Measurements from ENCODE around the gene EIF3B. TPM values are rescaled to one million over a fixed set of nuclear protein-coding genes. Genes with fewer than 3 reads are reported as not detected.

The EIF3B gene
- total RNA-seq, 2 experiments from 2014 or later: 181 to 225 TPM

- TF ChIP-seq CTCF (conservative IDR thresholded peaks at IDR 0.05; ENCODE audit: low read length) (no peak), EZH2phosphoT487 (IDR thresholded peaks at IDR 0.05; ENCODE audit: borderline replicate concordance, low read depth, low read length) (no peak)
- ChIA-PET POLR2A (no interaction called here), CTCF (ENCODE audit: unreplicated experiment) (no interaction called here)
- H3K79me2 ChIP-seq (ENCODE audit: insufficient read depth, low read depth, low read length): peaks cover 18% of the 10 kb centered on the region
- intact Hi-C loops (cut with micrococcal nuclease; ENCODE audit: unreplicated experiment): no loop called here
- H4K20me1 ChIP-seq (ENCODE audit: insufficient read depth, low read length): 0 out of 2 replicates have a peak, but pooled peaks cover 5% of the 10 kb centered on the region
- H3K9me3 ChIP-seq (ENCODE audit: low read length): no peaks in the 10 kb centered on the region
- H3K36me3 ChIP-seq (ENCODE audit: insufficient read depth, low read length): peaks cover 94% of the 10 kb centered on the region
- H3K9me2 ChIP-seq (ENCODE audit: insufficient read depth, low read length): no peaks in the 10 kb centered on the region
- no peak overlapping the region for H2AFZ ChIP-seq (ENCODE audit: low read length)
- H3K27ac ChIP-seq (ENCODE audit: low read depth, low read length, poor library complexity, severe bottlenecking): no peak overlapping the region
- no TSS peak for BruUV-seq (replicated peaks)
- H3K4me1 ChIP-seq (ENCODE audit: insufficient read depth, low read length, poor library complexity, severe bottlenecking): no peaks in the 10 kb centered on the region
- H3K4me3 ChIP-seq (ENCODE audit: low read depth, low read length, poor library complexity, severe bottlenecking): no peak overlapping the region
- no peak overlapping the region for H3K4me2 ChIP-seq (ENCODE audit: low read length)
- DNase-seq (ENCODE audit: low spot score): no peak
Measured at GRCh38 chr7:2373646-2374045, 19.0 kb downstream of the EIF3B start.

GRCh38 chr7:2374401-2374800 is 19.8 kb downstream of the EIF3B start:
- H3K79me2 ChIP-seq (ENCODE audit: insufficient read depth, low read depth, low read length): peaks cover 18% of the 10 kb centered on the region
- no peaks in the 10 kb centered on the region for H3K4me1 ChIP-seq (ENCODE audit: insufficient read depth, low read length, poor library complexity, severe bottlenecking)
- intact Hi-C loops (cut with micrococcal nuclease; ENCODE audit: unreplicated experiment): no loop called here
- no TSS peak for BruUV-seq (replicated peaks)
- H2AFZ ChIP-seq (ENCODE audit: low read length): no peak overlapping the region
- 0 out of 2 replicates have a peak, but pooled peaks cover 5% of the 10 kb centered on the region for H4K20me1 ChIP-seq (ENCODE audit: insufficient read depth, low read length)
- peaks cover 94% of the 10 kb centered on the region for H3K36me3 ChIP-seq (ENCODE audit: insufficient read depth, low read length)
- H3K4me2 ChIP-seq (ENCODE audit: low read length): no peak overlapping the region
- H3K9me2 ChIP-seq (ENCODE audit: insufficient read depth, low read length): no peaks in the 10 kb centered on the region
- POLR2A ChIA-PET: no interaction called here
- no peak overlapping the region for H3K4me3 ChIP-seq (ENCODE audit: low read depth, low read length, poor library complexity, severe bottlenecking)
- no peak overlapping the region for H3K27ac ChIP-seq (ENCODE audit: low read depth, low read length, poor library complexity, severe bottlenecking)
- no peaks in the 10 kb centered on the region for H3K9me3 ChIP-seq (ENCODE audit: low read length)
- no peak for TF ChIP-seq EZH2phosphoT487 (IDR thresholded peaks at IDR 0.05; ENCODE audit: borderline replicate concordance, low read depth, low read length)
- DNase-seq (ENCODE audit: low spot score): no peak
- CTCF ChIA-PET (ENCODE audit: unreplicated experiment): no interaction called here

GRCh38 chr7:2374830-2375728 is 20.5 kb downstream of the EIF3B start:
- H4K20me1 ChIP-seq (ENCODE audit: insufficient read depth, low read length): 0 out of 2 replicates have a peak, but pooled peaks cover 5% of the 10 kb centered on the region
- peaks cover 18% of the 10 kb centered on the region for H3K79me2 ChIP-seq (ENCODE audit: insufficient read depth, low read depth, low read length)
- H3K4me2 ChIP-seq (ENCODE audit: low read length): no peak overlapping the region
- DNase-seq (ENCODE audit: low spot score): no peak
- BruUV-seq (replicated peaks): no TSS peak
- no peak overlapping the region for H3K4me3 ChIP-seq (ENCODE audit: low read depth, low read length, poor library complexity, severe bottlenecking)
- H3K36me3 ChIP-seq (ENCODE audit: insufficient read depth, low read length): peaks cover 94% of the 10 kb centered on the region
- H2AFZ ChIP-seq (ENCODE audit: low read length): no peak overlapping the region
- ChIA-PET CTCF (ENCODE audit: unreplicated experiment) (no interaction called here), POLR2A (no interaction called here)
- intact Hi-C loops (cut with micrococcal nuclease; ENCODE audit: unreplicated experiment): no loop called here
- H3K27ac ChIP-seq (ENCODE audit: low read depth, low read length, poor library complexity, severe bottlenecking): no peak overlapping the region
- TF ChIP-seq CTCF (conservative IDR thresholded peaks at IDR 0.05; ENCODE audit: low read length) (no peak), EZH2phosphoT487 (IDR thresholded peaks at IDR 0.05; ENCODE audit: borderline replicate concordance, low read depth, low read length) (no peak)
- H3K9me2 ChIP-seq (ENCODE audit: insufficient read depth, low read length): no peaks in the 10 kb centered on the region
- no peaks in the 10 kb centered on the region for H3K9me3 ChIP-seq (ENCODE audit: low read length)
- no peaks in the 10 kb centered on the region for H3K4me1 ChIP-seq (ENCODE audit: insufficient read depth, low read length, poor library complexity, severe bottlenecking)

Data from OCI-LY7 (cell line).